ENCODE results near the gene GSTA3. TPM values are rescaled to one million over a fixed set of nuclear protein-coding genes. Genes with fewer than 3 reads are reported as not detected.
"Not testable (repeated sequence)": the region's sequence is repeated elsewhere in the genome, so short reads cannot be mapped to it uniquely, and the experiment has no call there.

The GSTA3 gene
- total RNA-seq, 4 donors from 2014 or later, result not detected

GRCh38 chr6:52946306-52946705 is 36.8 kb upstream of the GSTA3 start:
- 10 to 22% methylated on average over 5 of the region's 5 CpGs for WGBS, 2 donors (ENCODE audit: low coverage in 1 of 2)
- in situ Hi-C loops (cut with MboI; ENCODE audit: low pct_ligation_motif_present in 1 of 4, low pct_unique_long_range_greater_than_20kb in 1 of 4, low sequenced_read_pairs in 3 of 4), result no loop called here

GRCh38 chr6:52942821-52943220 is 33.3 kb upstream of the GSTA3 start:
- H3K4me3 ChIP-seq; H3K36me3 ChIP-seq; H3K27ac ChIP-seq; H3K9me3 ChIP-seq; intact Hi-C loops (cut with DNase I; ENCODE audit: low total_unique reads); H3K27me3 ChIP-seq; H3K4me1 ChIP-seq; DNase-seq; in situ Hi-C loops (cut with MboI; ENCODE audit: low pct_ligation_motif_present in 1 of 4, low pct_unique_long_range_greater_than_20kb in 1 of 4, low sequenced_read_pairs in 3 of 4): not testable (repeated sequence)
- WGBS, 2 donors (ENCODE audit: low coverage in 1 of 2), result 93 to 94% methylated on average over 7 to 10 of the region's 10 CpGs

More at GRCh38 chr6:52946306-52946705, 36.8 kb upstream of the GSTA3 start:
- H3K36me3 ChIP-seq, result no peaks in the 10 kb centered on the region
- peaks cover 0 to 6% (median 0%) of the 10 kb centered on the region in 4 donors for H3K4me1 ChIP-seq
- no peak overlapping the region for H3K27ac ChIP-seq
- no peak for DNase-seq
- no peak overlapping the region for H3K4me3 ChIP-seq
- TF ChIP-seq EP300 (IDR thresholded peaks at IDR 0.05; ENCODE audit: low read depth) (no peak), POLR2A (IDR thresholded peaks at IDR 0.05) (no peak), POLR2AphosphoS5 (IDR thresholded peaks at IDR 0.05) (no peak), CTCF (IDR thresholded peaks at IDR 0.05) (no peak)
- intact Hi-C loops (cut with DNase I; ENCODE audit: low total_unique reads), result no loop called here
- no peaks in the 10 kb centered on the region for H3K9me3 ChIP-seq
- H3K27me3 ChIP-seq, result no peaks in the 10 kb centered on the region

GRCh38 chr6:52942221-52942620 is 32.7 kb upstream of the GSTA3 start:
- no peaks in the 10 kb centered on the region for H3K36me3 ChIP-seq
- TF ChIP-seq EP300 (IDR thresholded peaks at IDR 0.05; ENCODE audit: low read depth) (no peak), CTCF (IDR thresholded peaks at IDR 0.05) (no peak), POLR2AphosphoS5 (IDR thresholded peaks at IDR 0.05) (no peak), POLR2A (IDR thresholded peaks at IDR 0.05) (no peak)
- no peaks in the 10 kb centered on the region for H3K27me3 ChIP-seq
- in situ Hi-C loops (cut with MboI; ENCODE audit: low pct_ligation_motif_present in 1 of 4, low pct_unique_long_range_greater_than_20kb in 1 of 4, low sequenced_read_pairs in 3 of 4), result no loop called here
- no peaks in the 10 kb centered on the region for H3K9me3 ChIP-seq
- no peak overlapping the region for H3K27ac ChIP-seq
- intact Hi-C loops (cut with DNase I; ENCODE audit: low total_unique reads), result no loop called here
- peaks cover 0 to 6% (median 0%) of the 10 kb centered on the region in 4 donors for H3K4me1 ChIP-seq
- WGBS, 2 donors (ENCODE audit: low coverage in 1 of 2), result 62 to 63% methylated on average over 3 to 4 of the region's 4 CpGs
- H3K4me3 ChIP-seq, result no peak overlapping the region
- no peak for DNase-seq

- Histone ChIP-seq H3K4me1 (no peaks in the 10 kb centered on the region), H3K27ac (no peak overlapping the region), H3K4me3 (no peak overlapping the region), H3K9me3 (no peaks in the 10 kb centered on the region), H3K27me3 (no peaks in the 10 kb centered on the region), H3K36me3 (no peaks in the 10 kb centered on the region)
- no peak for DNase-seq
- in situ Hi-C loops (cut with MboI; ENCODE audit: low pct_ligation_motif_present in 1 of 4, low pct_unique_long_range_greater_than_20kb in 1 of 4, low sequenced_read_pairs in 3 of 4), result no loop called here
- 20 to 78% methylated on average over 1 to 2 of the region's 2 CpGs for WGBS, 2 donors (ENCODE audit: low coverage in 1 of 2)
- TF ChIP-seq POLR2A (IDR thresholded peaks at IDR 0.05), result no peak
- TF ChIP-seq POLR2AphosphoS5 (IDR thresholded peaks at IDR 0.05), result no peak
- no peak for TF ChIP-seq CTCF (IDR thresholded peaks at IDR 0.05)
- intact Hi-C loops (cut with DNase I; ENCODE audit: low total_unique reads), result no loop called here
Measured at GRCh38 chr6:52937908-52938307, 28.4 kb upstream of the GSTA3 start.

GRCh38 chr6:52933778-52934177 is 24.3 kb upstream of the GSTA3 start:
- intact Hi-C loops (cut with DNase I; ENCODE audit: low total_unique reads) (no loop called here), in situ Hi-C loops (cut with MboI; ENCODE audit: low pct_ligation_motif_present in 1 of 4, low pct_unique_long_range_greater_than_20kb in 1 of 4, low sequenced_read_pairs in 3 of 4) (no loop called here)
- WGBS, 2 donors (ENCODE audit: low coverage in 1 of 2), result 80 to 86% methylated on average over 1 to 2 of the region's 2 CpGs
- Histone ChIP-seq H3K27ac (no peak overlapping the region), H3K4me1 (no peaks in the 10 kb centered on the region), H3K4me3 (no peak overlapping the region), H3K9me3 (no peaks in the 10 kb centered on the region), H3K27me3 (no peaks in the 10 kb centered on the region), H3K36me3 (no peaks in the 10 kb centered on the region)
- TF ChIP-seq EP300 (IDR thresholded peaks at IDR 0.05; ENCODE audit: low read depth) (no peak), CTCF (IDR thresholded peaks at IDR 0.05) (no peak), POLR2A (IDR thresholded peaks at IDR 0.05) (no peak), POLR2AphosphoS5 (IDR thresholded peaks at IDR 0.05) (no peak)
- DNase-seq, result no peak

All from transverse colon (tissue), 4 donors.